SKM-1 (cell line): ENCODE results near the gene DLEC1.

Source experiments
- DNase-seq: peaks from one replicate; lab custom pipeline; 2025; ENCODE audit not compliant: unreplicated experiment; lab: John Stamatoyannopoulos, UW

DLEC1 gene, protein sequence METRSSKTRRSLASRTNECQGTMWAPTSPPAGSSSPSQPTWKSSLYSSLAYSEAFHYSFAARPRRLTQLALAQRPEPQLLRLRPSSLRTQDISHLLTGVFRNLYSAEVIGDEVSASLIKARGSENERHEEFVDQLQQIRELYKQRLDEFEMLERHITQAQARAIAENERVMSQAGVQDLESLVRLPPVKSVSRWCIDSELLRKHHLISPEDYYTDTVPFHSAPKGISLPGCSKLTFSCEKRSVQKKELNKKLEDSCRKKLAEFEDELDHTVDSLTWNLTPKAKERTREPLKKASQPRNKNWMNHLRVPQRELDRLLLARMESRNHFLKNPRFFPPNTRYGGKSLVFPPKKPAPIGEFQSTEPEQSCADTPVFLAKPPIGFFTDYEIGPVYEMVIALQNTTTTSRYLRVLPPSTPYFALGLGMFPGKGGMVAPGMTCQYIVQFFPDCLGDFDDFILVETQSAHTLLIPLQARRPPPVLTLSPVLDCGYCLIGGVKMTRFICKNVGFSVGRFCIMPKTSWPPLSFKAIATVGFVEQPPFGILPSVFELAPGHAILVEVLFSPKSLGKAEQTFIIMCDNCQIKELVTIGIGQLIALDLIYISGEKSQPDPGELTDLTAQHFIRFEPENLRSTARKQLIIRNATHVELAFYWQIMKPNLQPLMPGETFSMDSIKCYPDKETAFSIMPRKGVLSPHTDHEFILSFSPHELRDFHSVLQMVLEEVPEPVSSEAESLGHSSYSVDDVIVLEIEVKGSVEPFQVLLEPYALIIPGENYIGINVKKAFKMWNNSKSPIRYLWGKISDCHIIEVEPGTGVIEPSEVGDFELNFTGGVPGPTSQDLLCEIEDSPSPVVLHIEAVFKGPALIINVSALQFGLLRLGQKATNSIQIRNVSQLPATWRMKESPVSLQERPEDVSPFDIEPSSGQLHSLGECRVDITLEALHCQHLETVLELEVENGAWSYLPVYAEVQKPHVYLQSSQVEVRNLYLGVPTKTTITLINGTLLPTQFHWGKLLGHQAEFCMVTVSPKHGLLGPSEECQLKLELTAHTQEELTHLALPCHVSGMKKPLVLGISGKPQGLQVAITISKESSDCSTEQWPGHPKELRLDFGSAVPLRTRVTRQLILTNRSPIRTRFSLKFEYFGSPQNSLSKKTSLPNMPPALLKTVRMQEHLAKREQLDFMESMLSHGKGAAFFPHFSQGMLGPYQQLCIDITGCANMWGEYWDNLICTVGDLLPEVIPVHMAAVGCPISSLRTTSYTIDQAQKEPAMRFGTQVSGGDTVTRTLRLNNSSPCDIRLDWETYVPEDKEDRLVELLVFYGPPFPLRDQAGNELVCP (N-terminal part only)

DNA sequence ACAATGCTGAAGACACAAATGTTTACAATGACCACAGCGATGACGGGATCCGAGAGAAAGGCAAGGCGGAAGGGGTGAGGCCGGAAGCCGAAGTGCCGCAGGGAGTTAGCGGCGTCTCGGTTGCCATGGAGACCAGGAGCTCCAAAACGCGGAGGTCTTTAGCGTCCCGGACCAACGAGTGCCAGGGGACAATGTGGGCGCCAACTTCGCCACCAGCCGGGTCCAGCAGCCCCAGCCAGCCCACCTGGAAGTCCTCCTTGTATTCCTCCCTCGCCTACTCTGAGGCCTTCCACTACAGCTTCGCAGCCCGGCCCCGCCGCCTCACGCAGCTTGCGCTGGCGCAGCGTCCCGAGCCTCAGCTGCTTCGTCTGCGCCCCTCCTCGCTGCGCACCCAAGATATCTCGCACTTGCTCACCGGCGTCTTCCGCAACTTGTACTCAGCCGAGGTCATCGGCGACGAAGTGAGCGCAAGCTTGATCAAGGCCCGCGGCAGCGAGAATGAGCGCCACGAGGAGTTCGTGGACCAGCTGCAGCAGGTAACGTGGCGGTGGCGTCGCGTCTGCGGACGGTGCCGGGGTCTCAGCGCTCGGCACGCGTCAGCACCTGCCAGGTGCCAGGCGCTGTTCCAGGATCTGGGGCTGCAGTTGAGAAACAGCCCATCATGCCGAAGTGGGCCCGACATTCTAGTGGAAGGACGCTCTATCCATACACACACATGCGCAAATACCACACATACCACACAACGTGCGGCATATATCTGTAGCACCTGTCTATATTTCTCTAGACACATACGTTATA is at the start of gene DLEC1:
TSS of gene DLEC1 (plus strand) at position 108 of the 798 bp plus-strand sequence. CDS start at position 126, 18 bp downstream.
- DNase-seq = no peak

DNA sequence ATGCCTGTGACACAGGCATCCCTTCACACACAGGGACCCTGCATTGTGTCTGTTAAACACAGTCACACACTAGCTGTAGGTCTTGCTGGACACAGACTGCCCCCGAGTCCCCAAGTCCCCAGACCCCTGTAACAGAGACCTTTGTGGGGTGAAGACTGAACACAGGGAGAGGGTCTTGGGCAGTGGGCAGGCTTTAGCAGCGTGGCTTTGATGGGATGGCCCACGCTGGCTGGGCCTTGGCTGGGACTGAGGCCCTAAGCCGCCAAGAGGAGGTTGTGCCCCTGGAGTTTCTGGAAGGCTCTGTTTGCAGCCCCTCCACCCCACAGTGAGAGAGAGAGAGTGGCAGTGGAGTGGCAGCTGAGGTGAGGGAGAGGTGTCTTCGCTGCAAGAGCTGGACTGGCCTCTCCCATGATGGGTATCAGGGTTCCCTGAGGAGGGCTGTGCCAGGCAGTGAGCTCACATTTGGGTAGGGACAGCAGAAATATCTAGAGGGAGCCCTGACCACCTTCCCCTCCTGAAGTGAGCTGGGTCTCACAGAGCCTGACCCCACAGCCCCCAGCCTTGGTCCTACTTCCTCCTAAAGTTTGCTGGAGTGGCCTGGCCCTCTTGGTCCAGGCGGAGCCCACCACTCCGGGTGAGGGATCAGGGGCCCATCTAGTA is 49.1 kb upstream of the DLEC1 start:
- no peak for DNase-seq

DNA sequence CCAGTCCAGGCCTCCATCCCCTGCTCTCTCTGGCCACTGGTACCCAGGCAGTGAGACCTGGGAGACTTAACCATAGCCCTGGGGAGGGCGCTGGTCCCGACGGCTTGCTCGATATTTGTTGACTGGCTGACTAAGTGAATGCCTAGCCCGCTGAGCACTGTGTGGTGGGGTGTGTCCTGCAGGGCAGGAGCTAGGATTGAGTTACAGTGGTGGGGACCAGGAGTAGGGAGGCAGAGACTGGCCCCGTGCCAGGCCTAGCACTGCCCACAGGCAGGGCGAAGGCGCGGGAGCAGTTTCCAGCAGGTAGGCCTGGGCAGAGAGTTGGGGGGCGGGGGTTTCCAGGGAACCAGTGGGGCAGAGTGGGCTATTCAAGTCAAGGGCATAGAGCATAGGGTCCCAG is 48.5 kb upstream of the DLEC1 start, which contains the start of gene VILL:
TSS of gene VILL (plus strand) at position 260 of the 400 bp plus-strand sequence. CDS start 2,887 bp downstream, outside the sequence.
- no peak for DNase-seq

DNA sequence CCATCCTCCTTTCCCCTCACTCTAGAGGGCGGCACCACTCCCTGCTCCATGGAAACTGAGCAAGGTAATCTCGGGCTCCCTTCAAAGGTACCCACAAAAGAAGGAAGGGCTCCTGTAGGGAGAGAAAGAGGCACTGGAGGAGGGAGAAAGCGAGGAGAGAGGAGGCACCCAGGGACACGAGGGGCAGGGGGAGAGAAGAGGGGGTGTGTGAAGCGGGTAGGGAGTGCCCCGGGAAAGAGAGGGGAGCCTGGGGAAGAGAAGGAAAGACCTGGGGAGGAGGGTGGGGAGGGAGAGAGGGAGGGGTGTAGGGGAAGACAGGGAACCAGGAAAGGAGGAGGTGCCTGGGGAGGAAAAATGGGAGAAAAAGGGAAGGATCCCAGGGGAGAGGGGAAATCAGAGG is 47.9 kb upstream of the DLEC1 start:
- DNase-seq = no peak

DNA sequence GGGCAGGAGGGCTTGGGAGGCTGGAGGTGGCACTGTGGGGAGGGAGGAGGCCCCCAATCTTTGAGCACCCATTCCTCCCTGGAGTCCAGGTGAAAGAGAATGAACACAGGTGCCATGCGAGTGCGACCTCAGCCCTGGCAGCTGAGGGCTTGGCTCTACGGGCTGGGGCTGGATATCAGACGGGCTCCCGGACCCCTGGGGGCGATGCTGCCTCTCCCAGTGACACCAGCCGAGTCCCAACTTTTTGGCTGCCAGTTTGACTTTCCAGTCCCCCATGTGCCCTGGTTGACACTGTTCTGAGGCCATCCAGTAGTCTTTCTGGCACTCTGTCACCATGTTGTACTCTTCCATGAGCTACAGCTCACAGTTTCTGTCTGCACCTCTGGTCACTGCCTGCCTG is 47.2 kb upstream of the DLEC1 start:
- DNase-seq = no peak

DNA sequence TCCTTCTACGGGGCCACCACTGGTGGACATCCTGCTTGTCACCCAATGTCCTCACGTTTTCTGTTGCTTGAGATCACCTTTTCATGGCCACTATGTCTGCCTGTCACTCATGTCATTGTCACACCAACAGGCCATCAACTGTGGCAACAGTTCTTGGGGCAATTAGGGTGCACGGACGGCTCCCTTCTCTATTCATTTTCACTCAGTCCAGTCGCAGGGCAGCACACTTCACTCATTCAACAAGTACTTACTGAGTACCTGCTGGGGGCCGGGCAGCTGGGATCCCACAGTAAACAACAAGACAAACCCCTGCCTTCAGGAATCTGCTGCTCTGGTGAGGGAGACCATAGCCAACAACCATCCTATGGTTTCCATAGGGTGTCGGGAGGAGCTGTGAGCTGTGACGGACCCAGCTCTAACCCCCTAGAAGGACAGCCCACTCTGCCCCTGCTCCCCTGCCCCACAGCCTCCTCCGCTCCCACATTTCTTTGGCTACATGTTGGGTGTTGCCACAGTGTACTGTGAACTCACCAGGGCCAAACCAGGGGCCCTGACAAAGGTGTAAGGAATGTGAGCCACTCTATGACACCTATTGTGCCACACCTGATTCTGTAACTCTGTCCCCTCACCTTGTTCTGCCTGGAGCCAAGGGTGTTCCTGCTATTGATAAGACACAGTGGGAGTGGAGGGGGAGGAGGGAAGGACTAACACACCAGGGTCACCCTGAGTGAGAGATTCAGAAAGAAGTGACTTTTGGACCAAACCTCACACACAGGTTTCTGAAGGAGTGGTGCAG is 46.5 kb upstream of the DLEC1 start:
- no peak for DNase-seq

DNA sequence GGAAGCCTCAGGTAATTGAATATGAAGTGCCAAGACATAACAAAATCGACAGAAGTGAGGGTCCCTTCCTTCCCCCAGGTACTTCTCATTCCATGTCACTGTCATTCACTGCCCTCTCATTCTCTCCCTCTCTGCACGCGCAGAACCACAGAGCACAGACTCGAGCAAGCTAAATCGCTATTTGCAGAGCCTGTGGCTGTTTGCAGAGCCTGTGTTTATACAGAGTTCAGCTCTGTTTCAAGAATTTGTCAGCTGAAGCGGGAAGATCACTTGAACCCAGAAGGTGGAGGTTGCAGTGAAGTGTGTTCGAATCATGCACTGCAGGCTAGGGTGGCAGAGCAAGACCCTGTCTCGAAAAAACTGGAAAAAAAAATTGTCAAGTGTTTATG is 45.9 kb upstream of the DLEC1 start:
- DNase-seq = no peak

DNA sequence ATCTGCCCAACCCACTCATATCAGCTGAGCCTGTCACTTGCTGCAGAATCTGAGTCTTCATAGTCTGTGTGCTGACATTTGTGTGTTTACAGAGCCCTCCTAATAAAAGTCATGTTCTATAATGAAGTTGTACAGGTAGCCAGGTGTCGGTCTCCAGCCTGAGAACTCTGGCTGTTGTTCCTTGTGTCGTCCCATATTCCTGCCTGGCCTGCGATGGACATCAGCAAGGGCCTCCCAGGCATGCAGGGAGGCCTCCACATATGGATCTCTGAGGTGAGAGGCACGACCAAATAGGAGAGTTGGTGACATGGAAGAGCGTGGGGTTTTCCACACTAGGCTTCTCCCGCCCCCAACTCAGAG is 45.6 kb upstream of the DLEC1 start:
- DNase-seq = no peak

DNA sequence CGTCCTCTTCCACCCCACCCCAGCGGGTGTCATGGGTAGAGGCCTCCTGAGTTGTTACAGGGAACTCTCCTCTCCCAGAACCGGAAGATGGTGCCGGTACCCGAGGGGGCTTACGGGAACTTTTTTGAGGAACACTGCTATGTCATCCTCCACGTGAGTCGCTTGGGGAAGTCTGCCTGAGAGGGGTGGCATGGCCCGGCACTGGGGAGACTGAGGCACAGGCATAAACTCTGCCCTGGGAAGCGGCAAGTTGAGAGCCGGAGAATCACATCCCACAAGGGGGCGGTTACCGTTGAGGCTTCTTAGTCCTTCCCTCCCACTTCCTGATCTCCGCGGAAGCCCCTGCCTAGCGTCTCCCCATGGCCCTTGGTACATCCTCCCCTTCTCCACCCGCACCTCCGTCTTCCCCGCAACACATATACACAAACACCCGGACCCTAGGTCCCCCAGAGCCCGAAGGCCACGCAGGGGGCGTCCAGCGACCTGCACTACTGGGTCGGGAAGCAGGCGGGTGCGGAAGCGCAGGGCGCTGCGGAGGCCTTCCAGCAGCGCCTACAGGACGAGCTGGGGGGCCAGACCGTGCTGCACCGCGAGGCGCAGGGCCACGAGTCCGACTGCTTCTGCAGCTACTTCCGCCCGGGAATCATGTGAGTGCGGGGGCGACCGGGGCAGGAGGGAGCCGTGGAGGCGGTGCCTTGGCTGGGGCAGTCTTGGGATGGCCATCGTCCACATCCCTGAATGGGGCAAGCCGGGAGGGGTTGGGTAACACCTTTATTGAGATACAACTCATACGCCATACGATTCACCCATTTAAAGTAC is 45.0 kb upstream of the DLEC1 start:
- DNase-seq = peak; percentile 45

DNA sequence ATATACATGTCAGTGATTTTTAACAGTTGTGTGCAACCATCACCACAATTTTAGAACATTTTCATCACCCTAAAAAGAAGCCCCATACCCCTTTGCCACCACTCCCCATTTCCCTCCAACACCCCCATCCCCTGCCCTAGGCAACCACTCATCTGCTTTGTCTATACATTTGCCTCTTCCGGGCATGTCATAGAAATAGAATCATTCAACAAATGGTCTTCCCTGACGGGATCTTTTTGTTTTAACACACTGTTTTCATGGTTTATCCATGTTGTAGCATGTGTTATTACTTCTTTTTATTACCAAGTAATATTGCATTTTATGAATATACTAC is 44.4 kb upstream of the DLEC1 start:
- no peak for DNase-seq

DNA sequence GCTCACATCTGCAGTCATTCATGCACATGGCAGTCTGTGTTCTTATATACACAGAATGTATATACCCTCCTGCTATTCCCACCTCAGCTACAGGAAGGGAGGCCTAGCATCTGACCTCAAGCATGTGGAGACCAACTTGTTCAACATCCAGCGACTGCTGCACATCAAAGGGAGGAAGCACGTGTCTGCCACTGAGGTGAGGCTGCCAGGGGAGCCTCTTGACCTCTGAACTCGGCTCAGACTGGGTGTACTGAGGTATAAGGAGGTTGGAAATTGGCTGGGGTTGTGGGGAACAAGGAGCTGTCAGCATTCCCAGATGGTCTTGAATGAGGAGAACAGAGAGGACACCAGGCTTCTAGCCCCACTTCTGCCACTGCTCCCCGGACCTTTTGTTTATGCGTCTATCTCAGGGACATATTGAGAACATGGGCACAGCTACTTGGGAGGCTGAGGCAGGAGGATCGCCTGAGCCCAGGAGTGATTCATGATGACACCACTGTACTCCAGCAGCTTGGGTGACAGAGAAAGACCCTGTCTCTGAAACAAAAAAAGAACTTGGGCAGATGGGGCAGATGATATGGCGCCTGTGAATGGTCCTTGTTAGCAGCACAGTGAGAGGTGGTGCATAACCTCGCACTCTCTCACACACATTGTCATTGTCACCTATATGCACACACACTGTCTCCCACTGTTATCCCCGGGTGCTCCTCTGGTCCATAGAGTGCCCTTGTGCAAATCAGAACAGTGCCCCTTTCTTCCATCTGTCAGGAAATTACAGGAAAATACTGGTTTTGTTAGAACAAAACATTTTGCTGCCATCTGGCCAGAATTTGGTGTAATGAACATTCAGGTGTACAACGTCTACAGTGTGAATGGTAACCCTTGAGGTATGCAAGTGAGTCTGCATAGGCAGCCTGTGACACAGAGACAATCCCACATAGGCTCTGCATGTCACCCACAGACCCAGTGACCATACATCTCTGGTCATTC is 43.1 kb upstream of the DLEC1 start:
- no peak for DNase-seq

DNA sequence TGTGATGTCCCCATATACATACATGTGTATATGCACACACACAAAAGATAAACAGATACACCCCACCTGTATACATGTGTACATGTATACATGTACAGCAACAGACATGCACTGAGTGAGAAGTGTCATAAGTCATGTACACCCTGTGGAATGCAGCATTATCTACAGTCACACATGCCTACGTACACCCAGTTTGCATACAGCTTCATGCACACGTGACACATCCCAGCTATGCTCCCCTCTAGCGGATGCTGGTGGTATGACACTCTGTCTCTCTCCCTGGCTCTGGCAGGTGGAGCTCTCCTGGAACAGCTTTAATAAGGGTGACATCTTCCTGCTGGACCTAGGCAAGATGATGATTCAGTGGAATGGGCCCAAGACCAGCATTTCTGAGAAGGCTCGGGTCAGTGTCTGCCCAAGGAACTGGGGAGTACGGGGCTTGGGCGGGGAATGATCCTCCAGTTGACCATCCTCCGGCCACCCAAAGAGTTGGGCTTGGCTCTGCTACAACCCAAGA is 42.2 kb upstream of the DLEC1 start:
- peak; percentile 55 for DNase-seq

DNA sequence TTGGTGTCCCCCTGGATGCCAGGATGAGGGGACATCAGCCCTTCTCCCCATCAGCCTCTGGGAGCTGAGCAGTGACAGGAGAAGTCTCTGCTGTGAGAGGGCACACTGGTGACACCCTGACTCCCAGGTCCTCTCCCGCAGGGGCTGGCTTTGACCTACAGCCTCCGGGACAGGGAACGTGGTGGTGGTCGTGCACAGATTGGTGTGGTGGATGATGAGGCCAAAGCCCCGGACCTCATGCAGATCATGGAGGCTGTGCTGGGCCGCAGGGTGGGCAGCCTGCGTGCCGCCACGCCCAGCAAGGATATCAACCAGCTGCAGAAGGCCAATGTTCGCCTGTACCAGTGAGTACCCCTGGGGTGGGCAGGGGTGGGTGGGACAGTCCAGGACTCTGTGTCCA is 41.7 kb upstream of the DLEC1 start:
- DNase-seq = no peak

DNA sequence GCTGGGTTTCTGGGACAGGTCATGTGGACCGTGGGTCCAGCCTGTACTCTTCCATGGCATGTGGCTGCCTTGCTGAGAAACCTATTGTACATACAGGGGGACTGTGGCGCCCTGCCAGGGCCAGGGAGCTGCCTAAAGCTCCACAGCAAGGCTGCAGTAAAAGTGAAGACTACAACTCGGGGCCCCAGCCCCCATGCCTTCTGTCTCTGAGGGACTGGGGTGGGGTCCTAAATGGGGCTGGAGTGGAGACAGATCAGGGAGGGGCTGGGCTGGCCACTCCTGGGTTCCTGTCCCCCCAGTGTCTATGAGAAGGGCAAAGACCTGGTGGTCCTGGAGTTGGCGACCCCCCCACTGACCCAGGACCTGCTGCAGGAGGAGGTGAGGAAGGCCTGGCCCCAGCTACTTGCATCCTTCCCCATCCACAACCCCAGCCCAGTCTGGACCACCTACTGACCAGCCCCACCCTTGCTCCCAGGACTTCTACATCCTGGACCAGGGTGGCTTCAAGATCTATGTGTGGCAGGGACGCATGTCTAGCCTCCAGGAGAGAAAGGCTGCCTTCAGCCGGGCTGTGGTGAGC is 41.1 kb upstream of the DLEC1 start:
- DNase-seq = no peak

DNA sequence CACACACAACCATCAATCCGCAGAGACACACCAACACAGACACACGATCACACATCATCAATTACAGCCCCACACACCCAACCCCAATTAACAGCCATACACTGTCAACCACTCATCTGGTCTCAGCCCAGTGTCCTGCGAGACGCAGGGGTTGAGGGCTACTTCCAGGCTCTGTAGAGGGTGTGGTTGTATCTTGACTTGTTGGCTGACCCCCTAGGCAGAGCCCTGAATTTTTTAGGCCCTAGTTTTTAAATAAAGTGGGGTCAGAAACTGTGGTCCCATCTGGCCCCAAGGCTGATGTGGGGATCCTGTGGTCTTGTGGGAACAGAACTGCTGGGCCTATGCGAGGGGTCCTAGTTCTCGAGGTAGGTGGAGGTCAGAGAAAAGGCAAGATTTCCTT is 39.2 kb upstream of the DLEC1 start:
- no peak for DNase-seq

DNA sequence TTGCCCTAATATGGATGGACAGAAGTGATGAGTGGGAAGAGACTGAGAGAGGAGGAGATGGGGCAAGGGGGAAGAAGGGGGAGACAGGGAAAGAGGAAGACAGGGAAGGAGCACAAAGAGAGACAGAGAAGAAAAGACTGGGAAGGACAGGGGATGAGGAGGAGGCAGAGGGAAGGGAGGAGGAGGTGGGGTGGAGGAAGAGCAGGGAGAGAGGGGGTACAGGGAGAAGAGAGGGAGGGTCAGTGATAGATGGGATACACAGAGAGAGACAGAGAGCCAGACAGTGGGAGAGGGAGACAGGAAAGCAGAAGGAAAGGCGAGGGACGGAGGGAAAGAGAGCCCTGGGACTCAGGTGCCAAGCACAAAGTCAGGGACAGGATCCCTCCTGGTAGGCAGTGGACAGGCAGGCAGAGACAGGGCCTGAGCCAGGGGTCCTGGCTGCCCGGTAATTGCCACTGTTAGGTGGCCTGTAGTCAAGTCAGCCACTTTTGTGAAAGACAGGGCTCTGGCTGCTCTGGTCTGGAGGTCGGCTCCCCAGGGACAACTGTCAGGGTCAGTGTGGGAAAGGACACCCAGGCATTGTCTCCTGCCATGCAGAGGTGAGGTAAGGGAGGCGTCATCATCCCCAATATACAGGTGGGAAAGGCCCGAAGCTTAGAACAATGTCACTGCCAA is 38.6 kb upstream of the DLEC1 start:
- no peak for DNase-seq
